ENCODE results near the gene SNN.
A peak's percentile ranks its signal among the peaks of the same experiment; 100 is the strongest.

The SNN gene

DNA sequence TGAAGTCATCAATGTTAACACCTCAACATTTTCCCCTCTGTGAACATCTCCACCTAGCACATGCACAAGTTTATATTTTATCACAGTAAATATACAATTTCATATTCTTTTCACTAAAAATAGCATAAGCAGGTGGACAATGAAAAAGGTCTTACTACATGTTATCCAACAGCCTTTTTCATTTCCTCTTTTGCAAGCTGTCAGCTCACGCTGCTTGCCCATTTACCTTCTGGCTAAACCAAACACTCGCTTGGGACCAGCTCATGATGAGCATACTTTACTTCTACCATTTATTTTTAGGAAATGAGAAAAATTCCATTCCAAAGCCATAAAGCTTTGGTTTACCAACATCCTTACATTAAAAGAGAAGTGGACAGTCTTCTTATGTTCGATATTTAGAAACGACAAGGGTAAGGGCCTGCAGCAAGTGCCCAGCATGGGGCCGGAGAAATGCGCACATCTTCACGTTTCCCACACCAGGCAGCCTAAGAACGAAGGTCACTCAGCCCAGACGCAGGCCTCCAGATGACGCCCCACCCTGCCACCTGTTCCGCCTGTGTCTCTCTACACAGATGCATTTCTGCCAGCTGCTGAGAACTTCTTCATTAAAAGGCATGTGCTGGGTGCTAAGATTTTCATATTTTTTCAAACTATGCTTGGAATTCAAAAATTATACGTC, 13.9 kb downstream of the SNN start:
- TF ChIP-seq CTCF (IDR thresholded peaks at IDR 0.05; ENCODE audit: control extremely low read depth, extremely low read depth, low read depth, missing control alignments) = no peak
- CTCF ChIA-PET = interaction anchor here (0.8 to 2.4 kb wide), 2 partner anchors 32 to 276 kb away, joined by 3 to 8 read pairs; no protein-coding TSS in a partner anchor

GRCh38 chr16:11682655-11683096, 14.4 kb downstream of the SNN start:
- POLR2A ChIA-PET = interaction anchor here (0.5 kb wide), 1 partner anchor 116 kb away, joined by 6 read pairs; no protein-coding TSS in a partner anchor
- DNase-seq (ENCODE audit: extremely low spot score) = no peak
- CTCF ChIA-PET = interaction anchor here (0.8 to 2.4 kb wide), 3 partner anchors 32 to 276 kb away, joined by 3 to 8 read pairs (median 6); no protein-coding TSS in a partner anchor
- TF ChIP-seq CTCF (IDR thresholded peaks at IDR 0.05; ENCODE audit: control extremely low read depth, extremely low read depth, low read depth, missing control alignments) = no peak

More for the DNA sequence above, 13.9 kb downstream of the SNN start:
- peak; percentile 57 for DNase-seq (ENCODE audit: extremely low spot score)
- POLR2A ChIA-PET = no interaction called here

- no peak for DNase-seq (ENCODE audit: extremely low spot score)
- ChIA-PET POLR2A (interaction anchor here (0.5 kb wide), 1 partner anchor 115 kb away, joined by 6 read pairs; no protein-coding TSS in a partner anchor), CTCF (interaction anchor here (1.3 to 2.4 kb wide), 2 partner anchors 31 to 276 kb away, joined by 6 to 8 read pairs; no protein-coding TSS in a partner anchor)
- TF ChIP-seq CTCF (IDR thresholded peaks at IDR 0.05; ENCODE audit: control extremely low read depth, extremely low read depth, low read depth, missing control alignments) = no peak
Observed at GRCh38 chr16:11683145-11683544, 14.9 kb downstream of the SNN start.

DNA sequence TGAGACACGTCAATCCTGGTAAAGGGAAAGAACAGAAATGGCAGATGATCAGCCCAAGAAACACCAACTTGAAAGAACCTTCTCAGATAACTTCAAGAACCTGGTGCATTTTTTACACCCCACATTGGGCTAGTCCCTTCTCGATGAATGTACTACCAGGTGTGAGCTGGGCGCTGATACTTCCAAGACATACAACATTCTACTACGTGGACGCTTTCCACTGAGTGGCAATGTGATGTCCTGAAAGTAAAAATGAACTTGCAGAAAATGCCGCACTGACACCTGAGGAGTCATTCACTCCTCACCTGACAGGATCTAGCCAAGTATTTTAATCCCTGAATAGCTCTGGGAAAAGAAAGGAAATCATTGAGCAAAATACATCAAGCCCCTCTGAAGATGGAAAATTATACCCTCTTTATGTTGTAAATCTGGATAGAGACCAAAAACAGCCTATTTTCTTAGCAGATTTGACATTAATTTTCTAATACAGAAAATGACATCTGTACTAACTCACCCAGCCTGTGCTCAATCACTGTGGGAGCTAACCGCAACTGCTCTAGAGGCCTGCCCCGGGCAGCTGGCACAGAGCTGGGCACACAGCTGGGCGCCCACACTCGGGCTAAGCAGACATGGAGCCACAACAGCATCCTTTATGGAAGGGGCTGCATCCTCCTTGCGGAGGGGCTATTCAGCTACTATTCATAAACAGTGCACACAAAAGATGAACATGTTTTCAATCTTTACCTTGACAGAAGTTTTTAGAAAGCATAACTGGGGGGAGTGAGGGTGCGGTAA, 16.2 kb downstream of the SNN start:
- POLR2A ChIA-PET = no interaction called here
- no peak for DNase-seq (ENCODE audit: extremely low spot score)
- CTCF ChIA-PET = interaction anchor here (1.3 to 2.4 kb wide), 2 partner anchors 30 to 277 kb away, joined by 6 to 8 read pairs; no protein-coding TSS in a partner anchor
- no peak for TF ChIP-seq CTCF (IDR thresholded peaks at IDR 0.05; ENCODE audit: control extremely low read depth, extremely low read depth, low read depth, missing control alignments)

DNA sequence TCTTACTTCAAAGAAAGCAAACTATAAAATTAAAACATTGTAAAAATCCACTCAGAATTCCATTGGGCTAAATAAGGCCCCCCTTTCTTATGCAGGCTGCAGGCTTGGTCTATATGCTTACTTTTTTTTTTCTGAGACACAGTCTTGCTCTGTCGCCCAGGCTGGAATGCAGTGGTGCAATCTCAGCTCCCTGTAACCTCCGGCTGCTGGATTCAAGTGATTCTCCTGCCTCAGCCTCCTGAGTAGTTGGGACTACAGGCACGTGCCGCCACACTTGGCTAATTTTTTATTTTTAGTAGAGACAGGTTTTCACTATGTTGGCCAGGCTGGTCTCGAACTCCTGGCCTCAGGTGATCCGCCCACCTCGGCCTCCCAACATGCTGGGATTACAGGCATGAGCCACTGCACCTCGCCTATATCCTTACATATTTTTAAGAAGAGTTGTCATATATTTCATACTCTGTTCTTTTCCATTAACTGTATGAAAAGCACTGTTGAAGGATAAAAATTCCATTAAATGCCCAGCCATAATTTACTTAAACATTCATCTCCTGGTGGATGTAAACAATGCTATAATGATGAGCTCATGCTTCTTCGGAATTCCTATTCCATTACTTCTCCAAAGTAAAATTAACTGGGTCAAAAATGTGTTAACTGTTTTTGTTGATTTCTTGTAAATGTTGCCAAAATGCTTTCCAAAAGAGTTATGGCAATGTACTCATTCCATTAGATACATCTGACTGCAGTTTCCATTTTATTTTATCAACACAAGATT, 17.8 kb downstream of the SNN start:
- POLR2A ChIA-PET = no interaction called here
- no peak for TF ChIP-seq CTCF (IDR thresholded peaks at IDR 0.05; ENCODE audit: control extremely low read depth, extremely low read depth, low read depth, missing control alignments)
- no peak for DNase-seq (ENCODE audit: extremely low spot score)
- CTCF ChIA-PET = no interaction called here
